ENCODE data around the gene CHST3.

DNA sequence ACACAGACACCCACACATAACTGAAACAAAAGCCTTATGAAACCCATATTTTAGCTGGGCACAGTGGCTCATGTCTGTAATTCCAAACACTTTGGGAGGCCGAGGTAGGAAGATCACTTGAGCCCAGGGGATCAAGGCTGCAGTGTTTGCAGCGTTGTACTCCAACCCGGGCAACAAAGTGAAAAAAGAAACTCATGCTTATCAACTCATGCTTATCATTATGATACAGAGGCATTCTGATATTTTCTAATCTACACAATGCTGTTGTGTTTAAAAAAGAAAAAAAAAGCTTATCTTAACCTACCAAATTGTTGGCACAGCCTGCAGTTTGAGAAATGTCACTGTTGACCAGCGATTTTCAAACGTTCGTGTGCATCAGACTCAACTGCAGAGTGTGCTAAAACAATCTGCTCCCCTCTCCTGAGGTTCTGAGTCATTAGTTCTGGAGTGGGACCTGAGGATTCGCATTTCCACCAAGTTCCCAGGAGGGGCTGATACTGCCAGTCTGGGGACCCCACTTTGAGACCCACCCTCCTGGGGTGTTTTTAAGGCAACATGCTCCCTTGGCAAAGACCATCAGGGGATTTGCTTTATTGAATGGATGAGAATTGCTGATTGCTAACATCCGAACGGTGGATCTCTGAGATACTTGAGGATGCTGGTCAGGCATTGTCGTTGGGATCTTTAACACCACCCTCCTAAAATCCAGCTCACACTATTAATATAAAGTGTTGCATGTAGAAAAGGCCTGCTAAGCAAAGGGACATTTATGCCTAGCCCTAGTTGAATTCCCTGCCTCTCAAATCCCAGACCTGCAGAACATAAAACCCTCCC, 16.2 kb downstream of the CHST3 start:
- TF ChIP-seq, protein P1, sequence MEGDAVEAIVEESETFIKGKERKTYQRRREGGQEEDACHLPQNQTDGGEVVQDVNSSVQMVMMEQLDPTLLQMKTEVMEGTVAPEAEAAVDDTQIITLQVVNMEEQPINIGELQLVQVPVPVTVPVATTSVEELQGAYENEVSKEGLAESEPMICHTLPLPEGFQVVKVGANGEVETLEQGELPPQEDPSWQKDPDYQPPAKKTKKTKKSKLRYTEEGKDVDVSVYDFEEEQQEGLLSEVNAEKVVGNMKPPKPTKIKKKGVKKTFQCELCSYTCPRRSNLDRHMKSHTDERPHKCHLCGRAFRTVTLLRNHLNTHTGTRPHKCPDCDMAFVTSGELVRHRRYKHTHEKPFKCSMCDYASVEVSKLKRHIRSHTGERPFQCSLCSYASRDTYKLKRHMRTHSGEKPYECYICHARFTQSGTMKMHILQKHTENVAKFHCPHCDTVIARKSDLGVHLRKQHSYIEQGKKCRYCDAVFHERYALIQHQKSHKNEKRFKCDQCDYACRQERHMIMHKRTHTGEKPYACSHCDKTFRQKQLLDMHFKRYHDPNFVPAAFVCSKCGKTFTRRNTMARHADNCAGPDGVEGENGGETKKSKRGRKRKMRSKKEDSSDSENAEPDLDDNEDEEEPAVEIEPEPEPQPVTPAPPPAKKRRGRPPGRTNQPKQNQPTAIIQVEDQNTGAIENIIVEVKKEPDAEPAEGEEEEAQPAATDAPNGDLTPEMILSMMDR (IDR thresholded peaks at IDR 0.05 in 2 of 3, conservative IDR thresholded peaks at IDR 0.05 in 1 of 3; ENCODE audit: control insufficient read depth in 2 of 3, extremely low read depth in 1 of 3, insufficient read depth in 1 of 3, low read depth in 3 of 3, low read length in 3 of 3), result no peak
- no peak for TF ChIP-seq WRNIP1 (IDR thresholded peaks at IDR 0.05; ENCODE audit: borderline replicate concordance, low read depth, low read length)
- TF ChIP-seq BACH1 (IDR thresholded peaks at IDR 0.05; ENCODE audit: borderline replicate concordance), result no peak
- TF ChIP-seq ZBTB40 (IDR thresholded peaks at IDR 0.05; ENCODE audit: borderline replicate concordance), result no peak
- no peak for TF ChIP-seq FOXM1 (IDR thresholded peaks at IDR 0.05; ENCODE audit: low read depth, low read length)
- no peak for TF ChIP-seq CBFB (IDR thresholded peaks at IDR 0.05; ENCODE audit: low read depth)

Data from GM12878 (cell line).